Epithelial cell of prostate (primary cell): ENCODE data around the gene GOLPH3L.
"Not testable (repeated sequence)": the region's sequence is repeated elsewhere in the genome, so short reads cannot be mapped to it uniquely, and the experiment has no call there.

Experiments used
- DNase-seq: peaks from one replicate; pipeline ENCODE4 v3.0.0-alpha.2; 2011; ENCODE audit warnings: low read depth, low spot score
- H3K27ac ChIP-seq: fragments of 450-650 bp; 2 replicates; pipeline ENCODE4 v1.5.1; 2017; ENCODE audit warnings: mild to moderate bottlenecking

GOLPH3L gene

GRCh38 chr1:150696995-150697927 lies at the start of gene GOLPH3L:
TSS of gene GOLPH3L (minus strand) at chr1:150697154. CDS start at chr1:150694838, 2,316 bp downstream.
- peak within 1 kb of the TSS; percentile 59 for H3K27ac ChIP-seq
- peak; percentile 98 for DNase-seq

- no peak for DNase-seq
- H3K27ac ChIP-seq, result no peak overlapping the region
These were observed 33.3 kb upstream of the GOLPH3L start for GRCh38 chr1:150730130-150730721.

GRCh38 chr1:150724336-150724735 lies 27.4 kb upstream of the GOLPH3L start:
- H3K27ac ChIP-seq, result no peak overlapping the region
- no peak for DNase-seq

GRCh38 chr1:150720703-150721102 lies 23.7 kb upstream of the GOLPH3L start, which contains the start of gene HORMAD1:
TSS of gene HORMAD1 (minus strand) at chr1:150720895. CDS start at chr1:150719505, 1,390 bp downstream.
- no peak within 1 kb of the TSS for H3K27ac ChIP-seq
- no peak for DNase-seq

GRCh38 chr1:150720098-150720497 lies 23.1 kb upstream of the GOLPH3L start:
- H3K27ac ChIP-seq, result no peak overlapping the region
- no peak for DNase-seq

GRCh38 chr1:150718225-150718891 lies 21.4 kb upstream of the GOLPH3L start:
- DNase-seq, result no peak
- H3K27ac ChIP-seq, result no peak overlapping the region

GRCh38 chr1:150709031-150709430 lies 12.1 kb upstream of the GOLPH3L start:
- DNase-seq, H3K27ac ChIP-seq: not testable (repeated sequence)

- no peak for DNase-seq
These were observed 11.6 kb upstream of the GOLPH3L start for GRCh38 chr1:150708595-150708994.

GRCh38 chr1:150706091-150706490 lies 9.1 kb upstream of the GOLPH3L start:
- no peak for DNase-seq
- H3K27ac ChIP-seq, result no peak overlapping the region

More at GRCh38 chr1:150708595-150708994, 11.6 kb upstream of the GOLPH3L start:
- no peak overlapping the region for H3K27ac ChIP-seq

GRCh38 chr1:150703427-150703826 lies 6.5 kb upstream of the GOLPH3L start:
- no peak overlapping the region for H3K27ac ChIP-seq
- no peak for DNase-seq

- no peak for DNase-seq
- H3K27ac ChIP-seq, result peak overlapping the region; percentile 59
These were observed 364 bp downstream of the GOLPH3L start for GRCh38 chr1:150696590-150696989.

GRCh38 chr1:150696162-150696561 lies 792 bp downstream of the GOLPH3L start:
- no peak for DNase-seq
- peak overlapping the region; percentile 59 for H3K27ac ChIP-seq

GRCh38 chr1:150695561-150695960 lies 1.4 kb downstream of the GOLPH3L start:
- H3K27ac ChIP-seq, result peak overlapping the region; percentile 59
- no peak for DNase-seq

- DNase-seq, result no peak
- peak overlapping the region; percentile 62 for H3K27ac ChIP-seq
These were observed 4.2 kb downstream of the GOLPH3L start for GRCh38 chr1:150692720-150693119.

- no peak for DNase-seq
- H3K27ac ChIP-seq, result no peak overlapping the region
These were observed 8.2 kb downstream of the GOLPH3L start for GRCh38 chr1:150688763-150689162.

GRCh38 chr1:150686275-150686674 lies 10.7 kb downstream of the GOLPH3L start:
- no peak overlapping the region for H3K27ac ChIP-seq
- no peak for DNase-seq

- no peak for DNase-seq
- no peak overlapping the region for H3K27ac ChIP-seq
These were observed 13.0 kb downstream of the GOLPH3L start for GRCh38 chr1:150683914-150684313.

GRCh38 chr1:150678988-150679387 lies 18.0 kb downstream of the GOLPH3L start:
- H3K27ac ChIP-seq, result no peak overlapping the region
- no peak for DNase-seq

- DNase-seq, result no peak
These were observed 22.1 kb downstream of the GOLPH3L start for GRCh38 chr1:150674881-150675280.

GRCh38 chr1:150663321-150663720 lies 33.6 kb downstream of the GOLPH3L start:
- H3K27ac ChIP-seq, result no peak overlapping the region
- no peak for DNase-seq

More at GRCh38 chr1:150674881-150675280, 22.1 kb downstream of the GOLPH3L start:
- H3K27ac ChIP-seq, result no peak overlapping the region

GRCh38 chr1:150662811-150663210 lies 34.1 kb downstream of the GOLPH3L start:
- no peak overlapping the region for H3K27ac ChIP-seq
- no peak for DNase-seq
